GM18505 (cell line): ENCODE measurements around the gene IHH.

ENCODE experiments used
- ATAC-seq: cut with Tn5 transposase; IDR thresholded peaks from one replicate; pipeline ENCODE4 v1.9.1; 2021; ENCODE audit not compliant: unreplicated experiment
- POLR2A ChIP-seq: IDR thresholded peaks from 4 replicates; pipeline ENCODE4 v1.6.1; 2011; ENCODE audit warnings: borderline replicate concordance; ENCODE audit not compliant: insufficient read depth, insufficient read length; ENCODE audit errors: extremely low read depth

IHH gene

GRCh38 chr2:219086196-219086595 is 25.5 kb upstream of the IHH start:
- no peak for TF ChIP-seq POLR2A
- no peak for ATAC-seq

- TF ChIP-seq POLR2A, result no peak
- ATAC-seq, result no peak
These were observed 24.1 kb upstream of the IHH start for GRCh38 chr2:219084791-219085190.

GRCh38 chr2:219082332-219082958 is 21.7 kb upstream of the IHH start:
- no peak for ATAC-seq
- no peak for TF ChIP-seq POLR2A

- ATAC-seq, result no peak
- TF ChIP-seq POLR2A, result no peak
These were observed 21.1 kb upstream of the IHH start for GRCh38 chr2:219081701-219082331.

- no peak for TF ChIP-seq POLR2A
- no peak for ATAC-seq
These were observed 20.4 kb upstream of the IHH start for GRCh38 chr2:219081096-219081495.

- ATAC-seq, result no peak
- TF ChIP-seq POLR2A, result no peak
These were observed 18.7 kb upstream of the IHH start for GRCh38 chr2:219079417-219079816.

- ATAC-seq, result no peak
- TF ChIP-seq POLR2A, result no peak
These were observed 18.2 kb upstream of the IHH start for GRCh38 chr2:219078951-219079350.

GRCh38 chr2:219078126-219078525 is 17.4 kb upstream of the IHH start:
- no peak for TF ChIP-seq POLR2A
- ATAC-seq, result no peak

- no peak for TF ChIP-seq POLR2A
- no peak for ATAC-seq
These were observed 15.5 kb upstream of the IHH start for GRCh38 chr2:219076253-219076652.

- ATAC-seq, result no peak
- TF ChIP-seq POLR2A, result no peak
These were observed 12.8 kb upstream of the IHH start for GRCh38 chr2:219073413-219074129.

- ATAC-seq, result no peak
- no peak for TF ChIP-seq POLR2A
These were observed 12.1 kb upstream of the IHH start for GRCh38 chr2:219072741-219073250.

GRCh38 chr2:219071131-219071816 is 10.6 kb upstream of the IHH start:
- no peak for ATAC-seq
- no peak for TF ChIP-seq POLR2A

GRCh38 chr2:219065484-219065883 is 4.8 kb upstream of the IHH start:
- TF ChIP-seq POLR2A, result no peak
- no peak for ATAC-seq
